Liver (tissue), 9 donors: ENCODE data around the gene SLC6A3. TPM values are rescaled to one million over a fixed set of nuclear protein-coding genes. Genes with fewer than 3 reads are reported as not detected.
A peak's percentile ranks its signal among the peaks of the same experiment; 100 is the strongest.

Experiments
- DNase-seq: peaks from one replicate; pipeline ENCODE4 v3.0.0-alpha.2; 2017; ENCODE audit warnings: low spot score
- H3K27ac ChIP-seq, 2 donors: one replicate each; pipeline ENCODE4 v1.7.0; 2013; ENCODE audit warnings: inconsistent platforms in 2 of 2, low read length in 2 of 2, control low read depth in 1 of 2, low read depth in 1 of 2, mild to moderate bottlenecking in 1 of 2
- H3K27me3 ChIP-seq, 4 donors: one replicate each; pipeline versions ENCODE4 v1.6.1 to v1.7.0; 2013; ENCODE audit warnings: low read length in 3 of 4, inconsistent platforms in 1 of 4, mild to moderate bottlenecking in 1 of 4, moderate library complexity in 1 of 4; ENCODE audit not compliant: control insufficient read depth in 4 of 4, insufficient read depth in 4 of 4
- H3K36me3 ChIP-seq, 4 donors: one replicate each; pipeline versions ENCODE4 v1.6.1 to v1.7.0; 2013; ENCODE audit warnings: low read length in 3 of 4, mild to moderate bottlenecking in 3 of 4, low read depth in 1 of 4, moderate library complexity in 1 of 4; ENCODE audit not compliant: control insufficient read depth in 4 of 4, insufficient read depth in 3 of 4
- H3K4me1 ChIP-seq, 4 donors: one replicate each; pipeline versions ENCODE4 v1.6.1 to v1.7.0; 2013; ENCODE audit warnings: low read length in 3 of 4, mild to moderate bottlenecking in 3 of 4, moderate library complexity in 1 of 4; ENCODE audit not compliant: control insufficient read depth in 4 of 4, insufficient read depth in 4 of 4
- H3K4me3 ChIP-seq, 3 donors: one replicate each; pipeline versions ENCODE4 v1.6.1 to v1.7.0; 2013; ENCODE audit warnings: low read length in 3 of 3, control low read depth in 1 of 3, low read depth in 1 of 3, mild to moderate bottlenecking in 1 of 3
- H3K9ac ChIP-seq, 2 donors: one replicate each; pipeline ENCODE4 v1.7.0; 2013; ENCODE audit warnings: low read length in 2 of 2, mild to moderate bottlenecking in 2 of 2, moderate library complexity in 2 of 2, control low read depth in 1 of 2, low read depth in 1 of 2
- H3K9me3 ChIP-seq, 4 donors: one replicate each; pipeline versions ENCODE4 v1.6.1 to v1.7.0; 2013; ENCODE audit warnings: low read length in 3 of 4; ENCODE audit not compliant: control insufficient read depth in 4 of 4
- CTCF ChIP-seq: fragments of 150-350 bp; IDR thresholded peaks from 2 replicates; pipeline ENCODE4 v1.5.1; 2017; ENCODE audit warnings: improper control_type of control experiment, low read depth, low read length; ENCODE audit not compliant: missing input control
- HNF4A ChIP-seq, 2 donors: conservative IDR thresholded peaks; 2 replicates each; pipeline ENCODE4 v1.6.1; 2016; ENCODE audit warnings: antibody characterized with exemption in 2 of 2, mild to moderate bottlenecking in 2 of 2
- MAX ChIP-seq: IDR thresholded peaks from 2 replicates; pipeline ENCODE4 v1.6.1; 2016; ENCODE audit warnings: antibody characterized with exemption
- RXRA ChIP-seq, 2 donors: IDR thresholded peaks; 2 replicates each; pipeline ENCODE4 v1.6.1; 2017 to 2018; ENCODE audit warnings: antibody characterized with exemption in 2 of 2, mild to moderate bottlenecking in 1 of 2
- SP1 ChIP-seq: IDR thresholded peaks from 2 replicates; pipeline ENCODE4 v1.6.1; 2018; ENCODE audit warnings: antibody characterized with exemption, mild to moderate bottlenecking
- TAF1 ChIP-seq: conservative IDR thresholded peaks from 2 replicates; pipeline ENCODE4 v1.6.1; 2016; ENCODE audit warnings: antibody characterized with exemption, mild to moderate bottlenecking
- WGBS: extraction: QIAGEN DNeasy Blood & Tissue Kit; methylation state at CpG from one replicate; pipeline ENCODE4 v1.1.7; 2013; 5-methylcytosine and 5-hydroxymethylcytosine counted together
- polyA plus RNA-seq, 2 donors: library from polyadenylated mRNA; stranded (reverse) in 1 of 2; unstranded in 1 of 2; fragments of 200-250 nt in 1 of 2; fragments of >200 nt in 1 of 2; fragmentation: Nextera tagmentation in 1 of 2; extraction: Ambion mirVana in 1 of 2; gene quantifications; one replicate each; pipeline versions ENCODE4 v1.2.1 to v1.2.3, GENCODE V29; 2013 to 2015
- total RNA-seq, 2 donors: library from RNA; depleted of rRNA; stranded (reverse); fragments of >200 nt; gene quantifications; one replicate each; pipeline ENCODE4 v1.2.3, GENCODE V29; 2014
- TF ChIP-seq, protein P1 (sequence below): IDR thresholded peaks from 2 replicates; pipeline ENCODE4 v1.6.1; 2016; ENCODE audit warnings: antibody characterized with exemption, mild to moderate bottlenecking
- TF ChIP-seq, protein P2 (sequence below): IDR thresholded peaks from 2 replicates; pipeline ENCODE4 v1.6.1; 2016; ENCODE audit warnings: antibody characterized with exemption
- donor health status: healthy.
- donor health status: healthy.
- donor health status: healthy.
- donor health status: healthy.
- donor health status: healthy.

The SLC6A3 gene
- total and polyA plus RNA-seq, 4 donors = not detected

DNA sequence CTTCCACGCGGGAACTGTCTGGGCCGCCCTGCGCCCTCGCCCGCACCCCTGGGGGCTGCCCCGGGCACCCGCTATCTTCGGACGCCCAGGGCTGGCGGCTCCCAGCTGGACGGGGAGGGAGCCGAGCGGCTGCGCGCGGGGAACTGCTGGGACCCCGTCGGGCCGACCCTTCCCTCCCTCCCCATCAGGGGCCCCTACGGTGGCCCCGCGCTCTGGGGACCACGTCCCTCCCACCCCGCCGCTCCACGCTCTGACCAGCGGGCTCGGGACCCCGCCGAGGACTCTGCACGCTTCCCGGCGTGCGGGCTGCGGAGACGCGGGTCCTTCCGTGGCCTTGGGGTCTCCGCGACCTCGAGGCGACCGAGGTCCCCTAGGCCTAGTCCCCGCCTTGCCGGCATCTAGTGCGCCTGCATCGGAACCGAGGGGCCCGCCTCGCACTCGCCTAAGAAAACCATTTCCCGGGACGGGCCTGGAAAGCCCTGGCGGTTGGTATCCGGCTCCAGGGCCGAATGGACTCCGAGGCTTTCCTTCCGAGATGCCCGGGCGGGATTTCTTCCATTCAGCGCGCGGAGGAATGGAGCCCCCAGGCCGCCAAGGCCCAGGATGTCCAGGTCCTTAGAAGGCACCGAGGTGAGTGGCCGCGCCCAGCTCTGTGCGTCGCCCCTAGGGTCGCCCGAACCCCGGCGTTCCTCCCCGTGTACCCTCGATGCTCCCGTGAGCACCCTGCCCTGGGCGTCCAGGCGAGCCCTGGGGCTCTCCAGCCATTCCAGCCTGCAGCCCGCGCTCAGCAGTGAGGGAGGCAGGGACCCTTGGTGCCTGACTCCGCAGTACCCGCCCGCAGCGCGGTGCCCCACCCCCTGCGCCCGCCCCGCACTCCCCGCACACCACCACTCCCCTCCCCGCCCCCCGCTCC is 705 bp upstream of the SLC6A3 start:
- H3K4me1 ChIP-seq = peaks cover 6 to 11% (median 8%) of the 10 kb centered on the region in 4 donors
- H3K9ac ChIP-seq = no peak overlapping the region
- no peaks in the 10 kb centered on the region for H3K36me3 ChIP-seq
- DNase-seq = no peak
- TF ChIP-seq, protein P1, sequence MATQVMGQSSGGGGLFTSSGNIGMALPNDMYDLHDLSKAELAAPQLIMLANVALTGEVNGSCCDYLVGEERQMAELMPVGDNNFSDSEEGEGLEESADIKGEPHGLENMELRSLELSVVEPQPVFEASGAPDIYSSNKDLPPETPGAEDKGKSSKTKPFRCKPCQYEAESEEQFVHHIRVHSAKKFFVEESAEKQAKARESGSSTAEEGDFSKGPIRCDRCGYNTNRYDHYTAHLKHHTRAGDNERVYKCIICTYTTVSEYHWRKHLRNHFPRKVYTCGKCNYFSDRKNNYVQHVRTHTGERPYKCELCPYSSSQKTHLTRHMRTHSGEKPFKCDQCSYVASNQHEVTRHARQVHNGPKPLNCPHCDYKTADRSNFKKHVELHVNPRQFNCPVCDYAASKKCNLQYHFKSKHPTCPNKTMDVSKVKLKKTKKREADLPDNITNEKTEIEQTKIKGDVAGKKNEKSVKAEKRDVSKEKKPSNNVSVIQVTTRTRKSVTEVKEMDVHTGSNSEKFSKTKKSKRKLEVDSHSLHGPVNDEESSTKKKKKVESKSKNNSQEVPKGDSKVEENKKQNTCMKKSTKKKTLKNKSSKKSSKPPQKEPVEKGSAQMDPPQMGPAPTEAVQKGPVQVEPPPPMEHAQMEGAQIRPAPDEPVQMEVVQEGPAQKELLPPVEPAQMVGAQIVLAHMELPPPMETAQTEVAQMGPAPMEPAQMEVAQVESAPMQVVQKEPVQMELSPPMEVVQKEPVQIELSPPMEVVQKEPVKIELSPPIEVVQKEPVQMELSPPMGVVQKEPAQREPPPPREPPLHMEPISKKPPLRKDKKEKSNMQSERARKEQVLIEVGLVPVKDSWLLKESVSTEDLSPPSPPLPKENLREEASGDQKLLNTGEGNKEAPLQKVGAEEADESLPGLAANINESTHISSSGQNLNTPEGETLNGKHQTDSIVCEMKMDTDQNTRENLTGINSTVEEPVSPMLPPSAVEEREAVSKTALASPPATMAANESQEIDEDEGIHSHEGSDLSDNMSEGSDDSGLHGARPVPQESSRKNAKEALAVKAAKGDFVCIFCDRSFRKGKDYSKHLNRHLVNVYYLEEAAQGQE = no peak
- no peak for TF ChIP-seq MAX
- 7% methylated on average over 92 of the region's 92 CpGs for WGBS
- peaks cover 0 to 21% (median 13%) of the 10 kb centered on the region in 4 donors for H3K27me3 ChIP-seq
- H3K27ac ChIP-seq = no peak overlapping the region
- peaks cover 0 to 2% (median 0%) of the 10 kb centered on the region in 4 donors for H3K9me3 ChIP-seq
- H3K4me3 ChIP-seq = peak overlapping the region in 1 of 3 donors; percentile 17

DNA sequence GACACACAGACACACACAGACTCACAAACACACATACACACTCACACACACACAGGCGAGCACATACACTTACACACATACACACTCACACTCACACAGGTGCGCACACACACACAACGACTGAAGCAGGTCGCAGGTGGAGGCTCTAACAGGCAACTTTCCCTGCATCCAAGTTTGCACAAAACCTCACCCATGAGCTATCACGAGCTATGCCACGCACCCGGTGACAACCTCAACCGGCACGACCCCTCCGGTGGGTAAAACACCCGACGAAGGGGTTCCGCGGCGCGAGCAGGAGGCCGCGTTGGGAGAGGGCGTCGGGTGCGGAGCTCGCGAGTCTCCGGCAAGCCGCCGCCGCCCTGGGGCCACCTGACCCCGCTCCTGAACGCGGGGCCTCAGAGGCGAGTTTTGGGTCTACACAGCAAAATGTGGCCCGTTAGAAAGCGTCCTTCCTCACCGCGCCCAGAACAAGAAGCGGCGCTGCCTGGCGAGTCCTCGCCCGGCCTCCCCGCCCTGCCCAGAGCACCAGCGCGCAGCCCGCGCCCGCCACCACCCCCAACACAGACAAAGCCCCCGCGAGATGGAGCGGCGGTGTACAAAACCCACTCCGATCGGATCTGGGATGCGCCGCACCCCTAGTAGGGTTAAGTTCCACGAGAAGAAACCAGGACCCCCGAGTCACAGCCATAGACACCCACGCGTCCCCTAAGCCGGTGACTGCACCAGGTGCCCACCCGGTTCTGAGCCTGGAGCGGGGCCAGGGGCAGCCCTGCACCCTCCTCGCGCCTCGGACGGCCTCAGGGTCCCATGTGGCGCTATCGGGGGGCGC is 665 bp downstream of the SLC6A3 start:
- no peak for DNase-seq

More for the DNA sequence above, 665 bp downstream of the SLC6A3 start:
- H3K9ac ChIP-seq = no peak overlapping the region
- H3K9me3 ChIP-seq = peaks cover 0 to 4% (median 0%) of the 10 kb centered on the region in 4 donors
- H3K36me3 ChIP-seq = no peaks in the 10 kb centered on the region
- peaks cover 0 to 21% (median 13%) of the 10 kb centered on the region in 4 donors for H3K27me3 ChIP-seq
- no peak overlapping the region for H3K27ac ChIP-seq
- peak overlapping the region in 1 of 3 donors; percentile 17 for H3K4me3 ChIP-seq
- H3K4me1 ChIP-seq = peaks cover 6 to 11% (median 8%) of the 10 kb centered on the region in 4 donors
- TF ChIP-seq CTCF (no peak), HNF4A (conservative IDR thresholded peaks at IDR 0.05) (no peak), SP1 (no peak), RXRA (IDR thresholded peaks at IDR 0.05) (no peak), TAF1 (no peak)
- TF ChIP-seq, protein P2, sequence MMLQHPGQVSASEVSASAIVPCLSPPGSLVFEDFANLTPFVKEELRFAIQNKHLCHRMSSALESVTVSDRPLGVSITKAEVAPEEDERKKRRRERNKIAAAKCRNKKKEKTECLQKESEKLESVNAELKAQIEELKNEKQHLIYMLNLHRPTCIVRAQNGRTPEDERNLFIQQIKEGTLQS = no peak
- WGBS = 10% methylated on average over 68 of the region's 68 CpGs
